Measurements from ENCODE around the gene ASTN2.

- no peak for TF ChIP-seq CTCF (IDR thresholded peaks at IDR 0.05; ENCODE audit: low read length)
- no peak for TF ChIP-seq EZH2 (IDR thresholded peaks at IDR 0.05; ENCODE audit: borderline replicate concordance, low read length)
Measured at GRCh38 chr9:117063721-117064471, 351.0 kb downstream of the ASTN2 start.

Data from OCI-LY1 (cell line).